ENCODE measurements around the gene CD37.

Gene CD37

GRCh38 chr19:49378512-49378911, 43.3 kb downstream of the CD37 start:
- DNase-seq (ENCODE audit: low read depth in 2 of 2): no peak

- DNase-seq (ENCODE audit: low read depth in 2 of 2): no peak
These were observed 45.2 kb downstream of the CD37 start for GRCh38 chr19:49380391-49380790.

- no peak for DNase-seq (ENCODE audit: low read depth in 2 of 2)
These were observed 47.4 kb downstream of the CD37 start for GRCh38 chr19:49382639-49383038.

- no peak for DNase-seq (ENCODE audit: low read depth in 2 of 2)
These were observed 48.4 kb downstream of the CD37 start for GRCh38 chr19:49383599-49383998.

GRCh38 chr19:49387936-49388372, 52.7 kb downstream of the CD37 start, which contains the start of gene KASH5:
Gene KASH5 (plus strand): TSS chr19:49388249. CDS start chr19:49390884, 2,635 bp downstream.
- DNase-seq (ENCODE audit: low read depth in 2 of 2): peak; percentile 80 to 86

GRCh38 chr19:49389406-49389805, 54.2 kb downstream of the CD37 start:
- no peak for DNase-seq (ENCODE audit: low read depth in 2 of 2)

All from stimulated activated CD4-positive, alpha-beta T cell treated with anti-CD3 and anti-CD28 coated beads, Interleukin-15, amount 100 ng/mL, for 48 hours (primary cell).